Mesenchymal stem cell (in vitro differentiated cells and primary cell): ENCODE measurements around the gene RPS2. TPM values are rescaled to one million over a fixed set of nuclear protein-coding genes. Genes with fewer than 3 reads are reported as not detected.
"Not testable (repeated sequence)": the region's sequence is repeated elsewhere in the genome, so short reads cannot be mapped to it uniquely, and the experiment has no call there.

Source experiments
- DNase-seq: peaks from one replicate; pipeline ENCODE4 v3.0.0-alpha.2; 2013
- H2AFZ ChIP-seq: one replicate; pipeline ENCODE4 v1.6.1; 2013; ENCODE audit warnings: low read depth, mild to moderate bottlenecking, control low read depth, inconsistent platforms, low read length, moderate library complexity
- H2AK5ac ChIP-seq: 2 replicates; pipeline ENCODE4 v1.6.1; 2013; ENCODE audit warnings: low read length, moderate library complexity, mild to moderate bottlenecking, inconsistent platforms; ENCODE audit not compliant: severe bottlenecking
- H2BK120ac ChIP-seq: one replicate; pipeline ENCODE4 v1.6.1; 2013; ENCODE audit warnings: low read depth, mild to moderate bottlenecking, inconsistent platforms, low read length, moderate library complexity
- H2BK12ac ChIP-seq, 2 experiments: one replicate each; pipeline ENCODE4 v1.6.1; 2013; ENCODE audit warnings: inconsistent platforms in 2 of 2, low read length in 2 of 2, mild to moderate bottlenecking in 2 of 2, moderate library complexity in 2 of 2, control low read depth in 1 of 2
- H2BK15ac ChIP-seq: one replicate; pipeline ENCODE4 v1.6.1; 2013; ENCODE audit warnings: mild to moderate bottlenecking, low read depth, inconsistent platforms; ENCODE audit not compliant: poor library complexity, severe bottlenecking
- H2BK5ac ChIP-seq: 2 replicates; pipeline ENCODE4 v1.6.1; 2013; ENCODE audit warnings: low read depth, mild to moderate bottlenecking, low read length, control low read depth, inconsistent platforms; ENCODE audit not compliant: poor library complexity, severe bottlenecking
- H3K14ac ChIP-seq, 2 experiments: one replicate each; pipeline ENCODE4 v1.6.1; 2013; ENCODE audit warnings: inconsistent platforms in 2 of 2, low read length in 2 of 2, control low read depth in 1 of 2, mild to moderate bottlenecking in 1 of 2, moderate library complexity in 1 of 2
- H3K18ac ChIP-seq, 2 experiments: one replicate each; pipeline ENCODE4 v1.6.1; 2013; ENCODE audit warnings: inconsistent platforms in 2 of 2, low read length in 2 of 2, control low read depth in 1 of 2, low read depth in 1 of 2, mild to moderate bottlenecking in 1 of 2
- H3K23ac ChIP-seq, 2 experiments: one replicate each; pipeline ENCODE4 v1.6.1; 2013; ENCODE audit warnings: inconsistent platforms in 2 of 2, low read length in 2 of 2, mild to moderate bottlenecking in 2 of 2, moderate library complexity in 2 of 2, control low read depth in 1 of 2
- H3K27ac ChIP-seq: 2 replicates; pipeline ENCODE4 v1.5.1; 2013; ENCODE audit warnings: mild to moderate bottlenecking, moderate library complexity, low read length, control low read depth, inconsistent platforms; ENCODE audit not compliant: poor library complexity, severe bottlenecking
- H3K27me3 ChIP-seq, 2 experiments: 2 replicates each; pipeline versions ENCODE4 v1.6.1 to v1.7.0; 2013; ENCODE audit warnings: low read length in 2 of 2, mild to moderate bottlenecking in 2 of 2, moderate library complexity in 2 of 2, control low read depth in 1 of 2, inconsistent platforms in 1 of 2; ENCODE audit not compliant: control insufficient read depth in 1 of 2, insufficient read depth in 1 of 2
- H3K36me3 ChIP-seq, 2 experiments: 2 replicates each; pipeline versions ENCODE4 v1.6.1 to v1.7.0; 2013; ENCODE audit warnings: low read length in 2 of 2, control low read depth in 1 of 2, inconsistent platforms in 1 of 2, low read depth in 1 of 2, mild to moderate bottlenecking in 1 of 2; ENCODE audit not compliant: insufficient read depth in 2 of 2, control insufficient read depth in 1 of 2
- H3K4ac ChIP-seq, 2 experiments: one replicate each; pipeline ENCODE4 v1.6.1; 2013; ENCODE audit warnings: inconsistent platforms in 2 of 2, low read length in 2 of 2, mild to moderate bottlenecking in 2 of 2, moderate library complexity in 2 of 2, control low read depth in 1 of 2, low read depth in 1 of 2
- H3K4me1 ChIP-seq: 2 replicates; pipeline ENCODE4 v1.6.1; 2013; ENCODE audit warnings: low read depth, low read length, control low read depth; ENCODE audit not compliant: control insufficient read depth, insufficient read depth
- H3K4me2 ChIP-seq: 2 replicates; pipeline ENCODE4 v1.6.1; 2013; ENCODE audit warnings: low read length, mild to moderate bottlenecking, inconsistent platforms; ENCODE audit not compliant: poor library complexity, severe bottlenecking
- H3K4me3 ChIP-seq, 2 experiments: 2 replicates each; pipeline versions ENCODE4 v1.5.1 to v1.7.0; 2013; ENCODE audit warnings: low read length in 2 of 2, mild to moderate bottlenecking in 2 of 2, control low read depth in 1 of 2, low read depth in 1 of 2; ENCODE audit not compliant: insufficient read depth in 1 of 2
- H3K79me1 ChIP-seq: replicated peaks from 2 replicates; pipeline ENCODE4 v1.6.1; 2013; ENCODE audit warnings: mild to moderate bottlenecking, control low read depth, low read length, inconsistent platforms; ENCODE audit not compliant: poor library complexity, severe bottlenecking
- H3K9ac ChIP-seq: 2 replicates; pipeline ENCODE4 v1.7.0; 2013; ENCODE audit warnings: mild to moderate bottlenecking, low read length, moderate library complexity
- H3K9me3 ChIP-seq: 2 replicates; pipeline ENCODE4 v1.7.0; 2013; ENCODE audit warnings: mild to moderate bottlenecking, low read length; ENCODE audit not compliant: control insufficient read depth
- H4K8ac ChIP-seq: one replicate; pipeline ENCODE4 v1.6.1; 2013; ENCODE audit warnings: inconsistent platforms, mild to moderate bottlenecking, low read length, moderate library complexity
- H4K91ac ChIP-seq: one replicate; pipeline ENCODE4 v1.6.1; 2013; ENCODE audit warnings: mild to moderate bottlenecking, low read length, inconsistent platforms
- WGBS: methylation state at CpG from one replicate; pipeline ENCODE4 v1.1.7; 2013; ENCODE audit warnings: mixed read lengths; 5-methylcytosine and 5-hydroxymethylcytosine counted together
- polyA plus RNA-seq, 2 experiments: library from polyadenylated mRNA; stranded (reverse); fragments of 200-250 nt; gene quantifications; one replicate each; pipeline ENCODE4 v1.2.3, GENCODE V29; 2013

Gene RPS2
- 4,366 TPM for polyA plus RNA-seq (2013, experiment 1 of 2)
- 4,394 TPM for polyA plus RNA-seq (2013, experiment 2 of 2)

- H3K27me3 ChIP-seq: no peaks in the 10 kb centered on the region
- no peak within 1 kb of the TSS for H2BK12ac ChIP-seq
- peak within 1 kb of the TSS; percentile 72 for H2AFZ ChIP-seq
- peak within 1 kb of the TSS; percentile 90 for H4K8ac ChIP-seq
- peak within 1 kb of the TSS in 1 of 2 experiments; percentile 81 for H3K23ac ChIP-seq
- H3K4me3 ChIP-seq: peak within 1 kb of the TSS; percentile 88 to 91
- peaks cover 33 to 34% of the 10 kb centered on the region in 2 experiments for H3K36me3 ChIP-seq
- H3K4me1 ChIP-seq: peaks cover 28% of the 10 kb centered on the region
- H2BK120ac ChIP-seq: peak within 1 kb of the TSS; percentile 77
- peak within 1 kb of the TSS; percentile 78 for H2AK5ac ChIP-seq
- WGBS: under 1% methylated on average over 91 of the region's 97 CpGs
- H2BK5ac ChIP-seq: peak within 1 kb of the TSS; percentile 97
- peak; percentile 99 for DNase-seq
- peak within 1 kb of the TSS in 1 of 2 experiments; percentile 74 for H3K14ac ChIP-seq
- H3K9ac ChIP-seq: peak within 1 kb of the TSS; percentile 97
- H3K4me2 ChIP-seq: peak within 1 kb of the TSS; percentile 92
- H4K91ac ChIP-seq: peak within 1 kb of the TSS; percentile 78
- peak within 1 kb of the TSS; percentile 79 to 93 for H3K18ac ChIP-seq
- peaks cover 8% of the 10 kb centered on the region for H3K79me1 ChIP-seq
- peak within 1 kb of the TSS; percentile 86 to 93 for H3K4ac ChIP-seq
- H3K9me3 ChIP-seq: peaks cover 4% of the 10 kb centered on the region
- peak within 1 kb of the TSS; percentile 84 for H3K27ac ChIP-seq
- H2BK15ac ChIP-seq: peak within 1 kb of the TSS; percentile 55
Measured at GRCh38 chr16:1964506-1965395, at the start of gene RPS2. RPS2 (minus strand) TSS chr16:1964826; CDS start chr16:1964625, 201 bp downstream.

GRCh38 chr16:2013527-2013926 is 48.9 kb upstream of the RPS2 start:
- no peak overlapping the region for H2AFZ ChIP-seq
- H3K79me1 ChIP-seq: peaks cover 5% of the 10 kb centered on the region
- no peak overlapping the region for H3K27ac ChIP-seq
- no peak overlapping the region for H3K4ac ChIP-seq
- peaks cover 3 to 5% of the 10 kb centered on the region in 2 experiments for H3K27me3 ChIP-seq
- H3K9ac ChIP-seq: no peak overlapping the region
- no peak overlapping the region for H2BK5ac ChIP-seq
- H3K4me3 ChIP-seq: no peak overlapping the region
- 85% methylated on average over 14 of the region's 15 CpGs for WGBS
- H3K14ac ChIP-seq: no peak overlapping the region
- DNase-seq: no peak
- peaks cover 9% of the 10 kb centered on the region for H3K4me1 ChIP-seq
- no peaks in the 10 kb centered on the region for H3K36me3 ChIP-seq
- H3K23ac ChIP-seq: no peak overlapping the region
- H3K18ac ChIP-seq: peak overlapping the region in 1 of 2 experiments; percentile 19
- no peak overlapping the region for H3K4me2 ChIP-seq
- H2AK5ac ChIP-seq: no peak overlapping the region
- no peak overlapping the region for H4K8ac ChIP-seq
- H2BK12ac ChIP-seq: no peak overlapping the region
- H4K91ac ChIP-seq: no peak overlapping the region
- H3K9me3 ChIP-seq: no peaks in the 10 kb centered on the region
- no peak overlapping the region for H2BK15ac ChIP-seq
- no peak overlapping the region for H2BK120ac ChIP-seq

GRCh38 chr16:2011726-2012125 is 47.1 kb upstream of the RPS2 start:
- Histone ChIP-seq H3K4me1 (peaks cover 25% of the 10 kb centered on the region), H3K36me3 (peaks cover 0 to 12% of the 10 kb centered on the region in 2 experiments)
- H3K18ac ChIP-seq, H3K27ac ChIP-seq, H3K9me3 ChIP-seq, H2AFZ ChIP-seq, H2BK12ac ChIP-seq, H3K4me3 ChIP-seq, H4K91ac ChIP-seq, H2BK120ac ChIP-seq, DNase-seq, H3K9ac ChIP-seq, H3K4ac ChIP-seq, H3K27me3 ChIP-seq, H3K79me1 ChIP-seq, H4K8ac ChIP-seq, H3K4me2 ChIP-seq, H3K14ac ChIP-seq, H2BK5ac ChIP-seq, H2BK15ac ChIP-seq, H3K23ac ChIP-seq, H2AK5ac ChIP-seq: not testable (repeated sequence)
- 67% methylated on average over 3 of the region's 9 CpGs for WGBS
